GM12875 (cell line): ENCODE measurements around the gene ACAD8.
"Not testable (repeated sequence)": the region's sequence is repeated elsewhere in the genome, so short reads cannot be mapped to it uniquely, and the experiment has no call there.

Experiments used
- H3K4me3 ChIP-seq: one replicate; pipeline ENCODE4 v1.5.1; 2011; ENCODE audit warnings: low read depth, low read length, control low read depth
- TF ChIP-seq, protein P1 (sequence below): IDR thresholded peaks from 2 replicates; pipeline ENCODE4 v1.5.1; 2011; ENCODE audit warnings: low read depth, mild to moderate bottlenecking, control low read depth, inconsistent platforms, low read length, moderate library complexity, borderline replicate concordance; ENCODE audit not compliant: insufficient read depth

Gene ACAD8

DNA sequence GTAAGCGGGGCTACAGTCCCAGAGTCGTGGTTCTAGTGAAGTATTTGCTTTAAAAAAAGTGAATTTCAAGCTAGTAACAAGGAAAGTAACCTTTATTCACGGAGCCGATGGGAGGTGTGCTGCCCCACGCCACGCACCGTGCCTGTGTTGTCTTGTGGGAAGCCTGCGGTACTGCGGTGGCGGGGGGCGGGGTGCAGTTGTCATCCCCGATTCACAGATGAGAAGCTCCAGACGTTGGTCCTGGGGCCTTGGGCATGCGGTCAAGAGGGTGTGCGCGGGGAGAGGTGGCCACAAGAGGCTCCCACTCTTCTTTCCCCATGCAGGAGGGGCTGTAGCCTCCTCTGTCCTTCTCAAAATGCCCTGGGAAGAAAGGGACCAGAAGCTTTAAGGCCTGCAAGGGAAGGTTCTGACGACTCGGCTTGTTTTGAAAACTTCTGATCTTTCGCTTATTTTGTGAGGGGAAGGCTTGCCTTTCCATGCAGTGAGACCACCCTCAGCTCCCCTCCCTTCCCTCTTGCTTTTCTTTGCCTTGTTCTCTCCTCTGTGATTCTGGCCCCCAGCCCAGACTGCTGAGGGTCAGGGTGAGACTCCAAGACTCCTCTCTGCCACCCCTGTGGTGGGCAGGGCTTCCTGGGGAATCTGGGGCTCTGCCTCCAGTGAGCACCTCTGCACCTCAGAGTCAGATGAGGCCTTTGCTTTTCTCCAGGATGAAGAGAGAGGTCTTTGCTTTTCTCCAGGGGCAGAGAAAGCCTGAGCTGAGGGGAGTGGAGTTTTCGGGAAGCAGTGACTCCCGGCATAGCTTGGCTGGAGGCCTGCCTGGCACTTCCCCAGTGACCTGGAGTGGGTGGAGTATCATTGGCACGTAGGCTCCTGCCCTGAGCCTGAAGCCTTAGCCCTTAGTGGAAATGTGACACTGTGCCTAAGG lies 29.0 kb downstream of the ACAD8 start:
- no peak overlapping the region for H3K4me3 ChIP-seq
- TF ChIP-seq, protein P1, sequence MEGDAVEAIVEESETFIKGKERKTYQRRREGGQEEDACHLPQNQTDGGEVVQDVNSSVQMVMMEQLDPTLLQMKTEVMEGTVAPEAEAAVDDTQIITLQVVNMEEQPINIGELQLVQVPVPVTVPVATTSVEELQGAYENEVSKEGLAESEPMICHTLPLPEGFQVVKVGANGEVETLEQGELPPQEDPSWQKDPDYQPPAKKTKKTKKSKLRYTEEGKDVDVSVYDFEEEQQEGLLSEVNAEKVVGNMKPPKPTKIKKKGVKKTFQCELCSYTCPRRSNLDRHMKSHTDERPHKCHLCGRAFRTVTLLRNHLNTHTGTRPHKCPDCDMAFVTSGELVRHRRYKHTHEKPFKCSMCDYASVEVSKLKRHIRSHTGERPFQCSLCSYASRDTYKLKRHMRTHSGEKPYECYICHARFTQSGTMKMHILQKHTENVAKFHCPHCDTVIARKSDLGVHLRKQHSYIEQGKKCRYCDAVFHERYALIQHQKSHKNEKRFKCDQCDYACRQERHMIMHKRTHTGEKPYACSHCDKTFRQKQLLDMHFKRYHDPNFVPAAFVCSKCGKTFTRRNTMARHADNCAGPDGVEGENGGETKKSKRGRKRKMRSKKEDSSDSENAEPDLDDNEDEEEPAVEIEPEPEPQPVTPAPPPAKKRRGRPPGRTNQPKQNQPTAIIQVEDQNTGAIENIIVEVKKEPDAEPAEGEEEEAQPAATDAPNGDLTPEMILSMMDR = no peak

DNA sequence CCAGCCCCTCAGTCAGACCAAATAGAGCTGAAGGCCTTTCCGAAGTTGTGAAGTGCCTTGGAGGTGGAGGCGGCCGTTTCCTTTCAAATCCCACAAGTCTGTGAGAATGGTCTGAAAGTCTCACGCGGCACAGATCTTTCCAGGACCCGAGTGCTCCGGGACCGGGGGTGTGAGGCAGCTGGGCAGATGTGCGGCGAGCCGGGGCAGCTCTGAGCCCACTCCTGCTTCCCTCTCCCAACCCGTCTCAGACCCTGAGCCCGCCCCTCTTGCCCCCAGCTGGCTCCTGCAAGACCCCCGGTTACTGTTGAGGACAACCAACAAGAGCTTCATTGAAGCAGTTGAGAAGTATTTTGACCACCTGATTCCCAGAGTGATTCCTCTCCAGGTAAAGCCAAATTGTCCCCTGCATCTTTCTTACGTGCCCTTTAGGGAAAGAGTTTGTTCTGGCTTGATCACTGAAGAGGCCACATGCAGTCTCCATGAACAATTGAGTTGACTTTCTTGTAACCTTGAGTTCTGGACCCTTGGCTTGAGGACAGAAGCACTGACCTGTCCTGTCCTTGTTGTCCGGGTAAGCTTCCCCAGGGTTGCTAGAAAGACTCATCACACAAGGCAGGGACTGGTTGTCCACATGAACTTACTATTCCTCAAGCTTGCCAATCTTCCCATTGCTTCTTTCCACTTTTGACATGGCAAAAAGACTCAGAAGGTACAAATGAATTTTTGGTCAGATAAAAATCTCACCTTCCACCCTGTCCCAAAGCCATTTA lies 30.3 kb downstream of the ACAD8 start:
- TF ChIP-seq, protein P1 = no peak
- no peak overlapping the region for H3K4me3 ChIP-seq

DNA sequence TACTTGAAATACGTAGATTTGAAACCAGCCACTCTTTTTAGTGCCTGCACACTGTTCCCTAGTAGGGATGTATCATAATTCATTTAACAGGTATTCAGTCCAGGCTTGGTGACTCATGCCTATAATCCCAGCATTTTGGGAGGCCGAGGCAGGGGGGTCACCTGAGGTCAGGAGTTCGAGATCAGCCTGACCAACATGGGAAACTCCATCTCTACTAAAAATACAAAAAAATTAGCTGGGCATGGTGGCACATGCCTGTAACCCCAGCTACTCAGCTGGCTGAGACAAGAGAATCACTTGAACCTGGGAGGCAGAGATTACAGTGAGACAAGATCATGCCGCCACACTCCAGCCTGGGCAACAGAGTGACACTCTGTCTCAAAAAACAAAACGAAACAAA lies 31.0 kb downstream of the ACAD8 start:
- not testable (repeated sequence) for H3K4me3 ChIP-seq

DNA sequence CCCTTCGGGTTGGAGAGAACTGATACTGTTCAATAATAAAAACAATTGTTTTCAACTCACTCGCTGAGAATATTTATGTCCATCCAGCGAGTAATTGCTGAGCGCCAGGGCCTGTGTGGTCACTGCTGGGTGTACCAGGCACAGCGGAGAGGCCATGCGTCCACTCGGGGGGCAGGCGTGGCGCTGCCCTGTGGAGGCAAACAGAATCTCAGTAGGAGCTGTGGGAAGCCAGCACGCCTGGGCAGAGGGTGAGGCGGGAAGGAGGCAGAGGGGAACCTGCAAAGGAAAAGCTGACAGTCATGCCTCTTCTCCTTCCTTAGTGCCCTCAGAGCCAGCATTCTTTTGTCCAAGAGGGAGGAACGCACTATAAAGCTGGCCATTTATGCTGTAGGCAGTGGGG lies 34.2 kb downstream of the ACAD8 start:
- no peak overlapping the region for H3K4me3 ChIP-seq
- TF ChIP-seq, protein P1 = no peak

DNA sequence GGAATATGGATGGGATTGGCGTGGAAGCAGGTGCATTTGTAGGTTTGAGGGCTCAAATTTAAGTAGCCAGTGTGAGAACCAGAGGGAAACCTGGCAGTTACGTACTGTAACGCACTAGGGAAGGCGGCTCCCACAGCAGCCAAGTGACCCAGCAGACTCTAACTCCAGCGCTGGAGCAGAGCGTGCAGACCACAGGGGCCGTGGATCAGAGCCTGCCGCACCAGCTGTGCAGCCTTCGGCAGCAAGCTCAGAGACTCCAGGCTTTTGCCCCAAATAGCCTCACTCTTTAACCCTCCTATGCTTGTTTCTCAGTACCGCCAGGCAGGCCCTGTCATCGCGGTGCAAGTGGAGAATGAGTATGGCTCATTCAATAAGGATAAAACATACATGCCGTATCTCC lies 35.1 kb downstream of the ACAD8 start:
- H3K4me3 ChIP-seq = no peak overlapping the region
- TF ChIP-seq, protein P1 = no peak

DNA sequence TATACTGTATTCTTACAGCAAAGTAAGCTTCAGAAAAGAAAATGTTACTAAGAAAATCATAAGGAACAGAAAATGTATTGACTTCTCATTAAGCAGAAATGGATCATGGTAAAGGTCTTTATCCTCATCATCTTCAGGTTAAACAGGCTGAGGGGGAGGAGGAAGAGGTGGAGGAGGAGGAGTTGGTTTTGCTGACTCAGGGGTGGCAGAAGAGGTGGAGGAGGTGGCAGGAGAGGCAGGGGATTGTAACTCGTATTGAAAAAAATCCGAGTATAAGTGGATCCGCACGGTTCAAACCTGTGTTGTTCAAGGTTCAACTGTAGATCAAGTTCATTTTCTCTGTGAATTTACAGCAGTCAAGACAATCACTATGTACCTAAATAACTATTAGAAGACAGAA lies 35.8 kb downstream of the ACAD8 start:
- TF ChIP-seq, protein P1 = no peak
- no peak overlapping the region for H3K4me3 ChIP-seq

DNA sequence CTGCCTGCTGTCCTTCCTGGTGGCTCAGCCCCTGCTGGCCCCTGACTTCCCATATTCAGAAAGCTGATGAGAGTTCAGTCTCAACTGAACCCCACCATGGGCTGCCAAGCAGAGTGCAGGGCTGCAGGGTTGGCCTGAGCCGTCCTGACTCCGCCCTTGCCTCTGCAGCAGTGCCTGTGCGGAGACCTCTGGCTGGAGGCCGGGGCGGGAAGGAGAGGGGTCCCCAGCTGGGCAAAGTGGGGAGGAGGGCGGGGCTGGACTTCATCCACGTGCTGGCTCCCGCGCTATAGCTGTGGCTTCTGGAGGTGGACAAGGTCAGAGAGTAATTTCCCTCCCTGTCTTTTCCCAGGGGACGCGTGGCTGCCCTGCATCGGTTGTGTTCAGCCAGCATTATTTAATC lies 36.4 kb downstream of the ACAD8 start:
- H3K4me3 ChIP-seq = no peak overlapping the region
- TF ChIP-seq, protein P1 = no peak
